Colonic mucosa (tissue), 4 donors: ENCODE results near the gene MRC1. TPM values are rescaled to one million over a fixed set of nuclear protein-coding genes. Genes with fewer than 3 reads are reported as not detected.

ENCODE experiments used
- DNase-seq: peaks from one replicate; pipeline ENCODE4 v3.0.0-alpha.2; 2020
- H3K27ac ChIP-seq: fragments of 200-600 bp; one replicate; pipeline ENCODE4 v1.8.0; 2021
- H3K27me3 ChIP-seq: fragments of 200-600 bp; one replicate; pipeline ENCODE4 v1.8.0; 2021
- H3K36me3 ChIP-seq: fragments of 200-600 bp; one replicate; pipeline ENCODE4 v1.8.0; 2021
- H3K4me1 ChIP-seq: fragments of 200-600 bp; one replicate; pipeline ENCODE4 v1.8.0; 2021; ENCODE audit warnings: mild to moderate bottlenecking
- H3K4me3 ChIP-seq: fragments of 200-600 bp; one replicate; pipeline ENCODE4 v1.8.0; 2021
- H3K9ac ChIP-seq, 2 donors: one replicate each; pipeline ENCODE4 v1.7.0; 2013; ENCODE audit warnings: control low read depth in 2 of 2, low read depth in 2 of 2, low read length in 2 of 2
- H3K9me3 ChIP-seq: fragments of 200-600 bp; one replicate; pipeline ENCODE4 v1.8.0; 2021
- intact Hi-C: fragments of 100-400 bp; cut with DNase I; formaldehyde crosslinking; loops from one replicate; pipeline ENCODE4 v1.14.1; 2022
- total RNA-seq, 2 donors: library from RNA; stranded (reverse); fragmentation: NEBNext Ultra II Directional in 1 of 2; extraction: Animal tissue kit (Norgen Biotek cat#: 25700) in 1 of 2; gene quantifications; one replicate each; pipeline ENCODE4 v1.2.1, GENCODE V29; 2021
- TF ChIP-seq, protein P1 (sequence below): fragments of 200-600 bp; IDR thresholded peaks from one replicate; pipeline ENCODE4 v1.8.0; 2022; ENCODE audit warnings: antibody characterized with exemption, mild to moderate bottlenecking
- donor health status: healthy.
- donor health status: DM: no; HTN: no; CAD: no.
- donor health status: DM: no; HTN: no; CAD: no.

Gene MRC1
- total RNA-seq, 2 donors from 2014 or later = 9.2 to 19.2 TPM

DNA sequence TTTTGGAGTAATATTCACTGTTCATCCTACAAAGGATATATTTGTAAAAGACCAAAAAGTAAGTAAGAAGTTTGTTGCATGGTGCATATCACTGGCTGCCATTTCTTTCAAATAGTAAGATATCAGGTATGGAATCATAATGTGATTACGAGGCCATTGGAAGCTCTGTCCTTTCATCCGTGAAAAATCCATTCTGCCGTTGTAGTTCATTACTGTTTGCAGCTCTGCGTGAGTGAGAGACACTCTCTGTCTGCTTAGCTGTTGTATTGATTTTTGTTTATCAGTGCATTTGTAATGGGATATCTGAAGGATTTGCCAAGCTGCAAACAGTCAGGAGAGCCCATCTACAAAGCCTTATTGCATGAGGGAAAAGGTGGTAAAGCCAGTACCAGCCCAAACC is 98.5 kb downstream of the MRC1 start:
- TF ChIP-seq, protein P1, sequence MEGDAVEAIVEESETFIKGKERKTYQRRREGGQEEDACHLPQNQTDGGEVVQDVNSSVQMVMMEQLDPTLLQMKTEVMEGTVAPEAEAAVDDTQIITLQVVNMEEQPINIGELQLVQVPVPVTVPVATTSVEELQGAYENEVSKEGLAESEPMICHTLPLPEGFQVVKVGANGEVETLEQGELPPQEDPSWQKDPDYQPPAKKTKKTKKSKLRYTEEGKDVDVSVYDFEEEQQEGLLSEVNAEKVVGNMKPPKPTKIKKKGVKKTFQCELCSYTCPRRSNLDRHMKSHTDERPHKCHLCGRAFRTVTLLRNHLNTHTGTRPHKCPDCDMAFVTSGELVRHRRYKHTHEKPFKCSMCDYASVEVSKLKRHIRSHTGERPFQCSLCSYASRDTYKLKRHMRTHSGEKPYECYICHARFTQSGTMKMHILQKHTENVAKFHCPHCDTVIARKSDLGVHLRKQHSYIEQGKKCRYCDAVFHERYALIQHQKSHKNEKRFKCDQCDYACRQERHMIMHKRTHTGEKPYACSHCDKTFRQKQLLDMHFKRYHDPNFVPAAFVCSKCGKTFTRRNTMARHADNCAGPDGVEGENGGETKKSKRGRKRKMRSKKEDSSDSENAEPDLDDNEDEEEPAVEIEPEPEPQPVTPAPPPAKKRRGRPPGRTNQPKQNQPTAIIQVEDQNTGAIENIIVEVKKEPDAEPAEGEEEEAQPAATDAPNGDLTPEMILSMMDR = no peak

DNA sequence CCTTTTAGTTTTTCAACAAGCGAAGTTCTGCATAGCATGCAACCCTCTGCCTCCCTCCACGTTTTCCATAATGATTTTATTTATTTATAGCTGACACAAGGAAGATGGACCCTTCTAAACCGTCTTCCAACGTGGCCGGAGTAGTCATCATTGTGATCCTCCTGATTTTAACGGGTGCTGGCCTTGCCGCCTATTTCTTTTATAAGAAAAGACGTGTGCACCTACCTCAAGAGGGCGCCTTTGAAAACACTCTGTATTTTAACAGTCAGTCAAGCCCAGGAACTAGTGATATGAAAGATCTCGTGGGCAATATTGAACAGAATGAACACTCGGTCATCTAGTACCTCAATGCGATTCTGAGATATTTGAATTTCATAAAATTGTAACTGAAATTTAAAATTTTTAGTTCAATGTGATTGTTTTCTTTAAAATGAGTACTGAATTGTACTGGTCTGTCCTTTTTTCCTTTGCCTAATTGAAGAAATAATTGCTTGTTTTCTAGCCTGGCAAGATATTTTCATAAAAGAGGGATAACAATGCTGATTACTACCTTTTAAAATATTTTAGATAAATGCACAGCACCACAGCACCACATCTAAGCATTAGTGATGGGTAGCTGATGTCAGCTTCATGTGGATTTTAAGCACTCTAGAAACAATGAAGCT is 101.1 kb downstream of the MRC1 start:
- Histone ChIP-seq H3K36me3 (no peaks in the 10 kb centered on the region), H3K27ac (no peak overlapping the region), H3K9me3 (no peaks in the 10 kb centered on the region), H3K4me3 (no peak overlapping the region), H3K4me1 (no peaks in the 10 kb centered on the region), H3K9ac (no peak overlapping the region), H3K27me3 (no peaks in the 10 kb centered on the region)
- intact Hi-C loops = loop anchor here (10.0 kb wide), 1 partner anchor 195 kb away; no protein-coding TSS in a partner anchor
- peak; percentile 61 for DNase-seq
- TF ChIP-seq, protein P1 = peak; percentile 45

More for the DNA sequence above, 98.5 kb downstream of the MRC1 start:
- H3K4me1 ChIP-seq = no peaks in the 10 kb centered on the region
- no peaks in the 10 kb centered on the region for H3K27me3 ChIP-seq
- no peaks in the 10 kb centered on the region for H3K9me3 ChIP-seq
- H3K36me3 ChIP-seq = no peaks in the 10 kb centered on the region
- no peak overlapping the region for H3K9ac ChIP-seq
- intact Hi-C loops = loop anchor here (5.0 kb wide), 1 partner anchor 310 kb away; no protein-coding TSS in a partner anchor
- H3K4me3 ChIP-seq = no peak overlapping the region
- H3K27ac ChIP-seq = no peak overlapping the region
- no peak for DNase-seq

DNA sequence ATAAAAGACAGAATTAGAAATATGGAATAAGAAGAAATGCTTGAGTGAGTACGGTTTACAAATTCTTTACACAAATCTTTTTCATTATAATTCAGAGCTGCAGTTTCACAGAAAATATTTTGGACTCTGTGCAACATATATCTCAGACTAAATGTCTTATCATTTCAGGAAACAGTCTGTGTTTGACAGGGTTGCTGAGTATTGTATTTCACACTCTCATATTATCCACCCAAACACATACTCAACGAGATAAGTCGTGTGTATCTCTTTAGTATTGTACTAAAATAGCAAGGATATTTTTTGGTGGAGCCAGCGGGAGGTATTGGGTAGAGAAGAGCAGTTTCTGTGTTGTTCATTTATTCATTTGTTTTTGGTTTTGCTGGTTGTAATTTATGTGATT is 103.6 kb downstream of the MRC1 start:
- Histone ChIP-seq H3K4me1 (no peaks in the 10 kb centered on the region), H3K27me3 (no peaks in the 10 kb centered on the region), H3K36me3 (no peaks in the 10 kb centered on the region), H3K9ac (no peak overlapping the region), H3K4me3 (no peak overlapping the region), H3K27ac (no peak overlapping the region), H3K9me3 (no peaks in the 10 kb centered on the region)
- no peak for DNase-seq
- TF ChIP-seq, protein P1 = no peak
- intact Hi-C loops = loop anchor here (10.0 kb wide), 1 partner anchor 192 kb away; no protein-coding TSS in a partner anchor

- no peak overlapping the region for H3K27ac ChIP-seq
- no peaks in the 10 kb centered on the region for H3K4me1 ChIP-seq
- DNase-seq = no peak
These were observed 104.5 kb downstream of the MRC1 start for GRCh38 chr10:17913604-17914003.

DNA sequence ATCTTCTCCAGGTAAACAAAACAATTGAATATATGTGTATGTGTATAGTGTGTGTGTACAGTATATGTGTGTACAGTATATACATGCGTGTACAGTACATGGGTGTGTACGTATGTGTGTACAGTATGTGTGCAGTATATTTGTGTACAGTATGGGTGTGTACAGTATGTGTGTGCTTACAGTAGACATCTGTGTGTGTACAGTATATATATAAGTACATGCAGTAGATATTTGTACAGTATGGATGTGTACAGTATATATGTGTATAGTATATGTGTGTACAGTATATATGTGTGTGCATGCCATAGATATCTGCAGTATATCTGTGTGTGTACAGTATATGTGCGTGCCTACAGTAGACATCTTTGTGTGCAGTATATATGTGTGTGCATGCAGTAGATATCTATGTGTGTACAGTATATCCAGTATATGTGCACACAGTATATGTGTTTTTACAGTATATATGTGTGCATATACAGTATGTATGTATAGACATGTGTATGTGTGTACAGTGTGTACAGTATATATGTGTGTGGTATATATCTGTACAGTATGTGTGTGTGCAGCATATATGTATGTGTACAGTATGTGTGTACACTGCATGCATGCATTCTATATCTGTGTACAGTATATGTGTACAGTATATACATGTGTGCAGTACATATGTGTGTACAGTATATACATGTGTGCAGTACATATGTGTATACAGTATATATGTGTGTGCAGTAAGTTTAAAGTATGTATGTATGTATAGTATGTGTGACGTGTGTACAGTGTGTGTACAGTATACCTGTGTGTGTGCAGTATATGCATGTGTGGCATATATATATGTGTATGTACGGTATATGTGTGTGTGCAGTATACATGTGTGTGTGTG is 105.3 kb downstream of the MRC1 start:
- Histone ChIP-seq H3K27me3 (no peaks in the 10 kb centered on the region), H3K4me1 (no peaks in the 10 kb centered on the region), H3K9me3 (no peaks in the 10 kb centered on the region), H3K27ac (no peak overlapping the region), H3K4me3 (no peak overlapping the region), H3K9ac (no peak overlapping the region), H3K36me3 (no peaks in the 10 kb centered on the region)
- intact Hi-C loops = loop anchor here (10.0 kb wide), 1 partner anchor 190 kb away; no protein-coding TSS in a partner anchor
- TF ChIP-seq, protein P1 = no peak
- no peak for DNase-seq

More at GRCh38 chr10:17913604-17914003, 104.5 kb downstream of the MRC1 start:
- Histone ChIP-seq H3K9me3 (no peaks in the 10 kb centered on the region), H3K9ac (no peak overlapping the region), H3K27me3 (no peaks in the 10 kb centered on the region), H3K4me3 (no peak overlapping the region), H3K36me3 (no peaks in the 10 kb centered on the region)
- TF ChIP-seq, protein P1 = no peak
- intact Hi-C loops = loop anchor here (10.0 kb wide), 1 partner anchor 191 kb away; no protein-coding TSS in a partner anchor
